Ecto neural progenitor cell (in vitro differentiated cells): ENCODE data around the gene ECE1.
"Not testable (repeated sequence)": the region's sequence is repeated elsewhere in the genome, so short reads cannot be mapped to it uniquely, and the experiment has no call there.

Experiments
- DNase-seq: peaks from one replicate; pipeline ENCODE4 v3.0.0-alpha.2; 2018; ENCODE audit warnings: low spot score

Gene ECE1

GRCh38 chr1:21251773-21252471 lies 38.3 kb downstream of the ECE1 start:
- no peak for DNase-seq

- no peak for DNase-seq
Measured at GRCh38 chr1:21249940-21250493, 40.2 kb downstream of the ECE1 start.

GRCh38 chr1:21247892-21248715 lies 42.2 kb downstream of the ECE1 start:
- DNase-seq: no peak

GRCh38 chr1:21246905-21247642 lies 43.2 kb downstream of the ECE1 start:
- no peak for DNase-seq

- DNase-seq: no peak
Measured at GRCh38 chr1:21245688-21246229, 44.5 kb downstream of the ECE1 start.

GRCh38 chr1:21244986-21245687 lies 45.1 kb downstream of the ECE1 start:
- no peak for DNase-seq

GRCh38 chr1:21244154-21244553 lies 46.1 kb downstream of the ECE1 start:
- no peak for DNase-seq

GRCh38 chr1:21242846-21243245 lies 47.4 kb downstream of the ECE1 start:
- no peak for DNase-seq

GRCh38 chr1:21241771-21242581 lies 48.3 kb downstream of the ECE1 start:
- no peak for DNase-seq

GRCh38 chr1:21240706-21241105 lies 49.6 kb downstream of the ECE1 start:
- DNase-seq: no peak

GRCh38 chr1:21239221-21239620 lies 51.0 kb downstream of the ECE1 start:
- DNase-seq: no peak

GRCh38 chr1:21238141-21238800 lies 52.0 kb downstream of the ECE1 start:
- no peak for DNase-seq

- DNase-seq: no peak
Measured at GRCh38 chr1:21237446-21238088, 52.7 kb downstream of the ECE1 start.

- DNase-seq: no peak
Measured at GRCh38 chr1:21236178-21236577, 54.1 kb downstream of the ECE1 start.

GRCh38 chr1:21234779-21235178 lies 55.5 kb downstream of the ECE1 start:
- DNase-seq: no peak

- DNase-seq: no peak
Measured at GRCh38 chr1:21233490-21233889, 56.8 kb downstream of the ECE1 start.

- DNase-seq: peak; percentile 63
Measured at GRCh38 chr1:21232044-21232443, 58.2 kb downstream of the ECE1 start.

- no peak for DNase-seq
Measured at GRCh38 chr1:21229246-21230000, 60.8 kb downstream of the ECE1 start.

GRCh38 chr1:21228224-21228623 lies 62.0 kb downstream of the ECE1 start:
- DNase-seq: not testable (repeated sequence)
